ENCODE data around the gene TYROBP.
"Not testable (repeated sequence)": the region's sequence is repeated elsewhere in the genome, so short reads cannot be mapped to it uniquely, and the experiment has no call there.

TYROBP gene

GRCh38 chr19:35898499-35898809, 9.6 kb downstream of the TYROBP start:
- no peak for DNase-seq

GRCh38 chr19:35897706-35898451, 10.2 kb downstream of the TYROBP start:
- DNase-seq, result no peak

- no peak for DNase-seq
These were observed 11.5 kb downstream of the TYROBP start for GRCh38 chr19:35896643-35897040.

- DNase-seq, result no peak
These were observed 12.0 kb downstream of the TYROBP start for GRCh38 chr19:35895911-35896642.

- DNase-seq, result no peak
These were observed 13.8 kb downstream of the TYROBP start for GRCh38 chr19:35894342-35894741.

GRCh38 chr19:35891819-35892218, 16.3 kb downstream of the TYROBP start:
- not testable (repeated sequence) for DNase-seq

- no peak for DNase-seq
These were observed 17.9 kb downstream of the TYROBP start for GRCh38 chr19:35890113-35890650.

- DNase-seq, result no peak
These were observed 18.6 kb downstream of the TYROBP start for GRCh38 chr19:35889370-35890112.

GRCh38 chr19:35888398-35888797, 19.7 kb downstream of the TYROBP start:
- no peak for DNase-seq

GRCh38 chr19:35887197-35887596, 20.9 kb downstream of the TYROBP start:
- DNase-seq, result no peak

GRCh38 chr19:35885904-35886303, 22.2 kb downstream of the TYROBP start:
- DNase-seq, result no peak

- no peak for DNase-seq
These were observed 22.8 kb downstream of the TYROBP start for GRCh38 chr19:35885225-35885738.

- DNase-seq, result no peak
These were observed 24.2 kb downstream of the TYROBP start for GRCh38 chr19:35883882-35884281.

- DNase-seq, result peak in 5 of 6 experiments; percentile 8 to 80 (median 57)
These were observed 25.8 kb downstream of the TYROBP start for GRCh38 chr19:35882114-35882832.

- DNase-seq, result peak in 5 of 6 experiments; percentile 46 to 73 (median 59)
These were observed 28.3 kb downstream of the TYROBP start for GRCh38 chr19:35879770-35880317.

GRCh38 chr19:35879068-35879467, 29.0 kb downstream of the TYROBP start:
- no peak for DNase-seq

- DNase-seq, result no peak
These were observed 33.6 kb downstream of the TYROBP start for GRCh38 chr19:35874392-35874930.

GRCh38 chr19:35872180-35872579, 35.9 kb downstream of the TYROBP start:
- DNase-seq, result no peak

- no peak for DNase-seq
These were observed 36.5 kb downstream of the TYROBP start for GRCh38 chr19:35871611-35872010.

- DNase-seq, result no peak
These were observed 37.3 kb downstream of the TYROBP start for GRCh38 chr19:35870798-35871197.

- not testable (repeated sequence) for DNase-seq
These were observed 37.9 kb downstream of the TYROBP start for GRCh38 chr19:35870124-35870736.
